Endodermal cell (in vitro differentiated cells): ENCODE data around the gene RASGRF2. TPM values are rescaled to one million over a fixed set of nuclear protein-coding genes. Genes with fewer than 3 reads are reported as not detected.

Experiments
- DNase-seq: peaks from one replicate; pipeline ENCODE4 v3.0.0-alpha.2; 2017
- H3K27ac ChIP-seq: 2 replicates; pipeline ENCODE4 v1.5.1; 2013; ENCODE audit warnings: mild to moderate bottlenecking, low read depth, low read length, moderate library complexity
- H3K27me3 ChIP-seq: 2 replicates; pipeline ENCODE4 v1.6.1; 2013; ENCODE audit warnings: mild to moderate bottlenecking, low read length, moderate library complexity; ENCODE audit not compliant: insufficient read depth, control insufficient read depth, poor library complexity, severe bottlenecking
- H3K36me3 ChIP-seq: 2 replicates; pipeline ENCODE4 v1.7.0; 2013; ENCODE audit warnings: mild to moderate bottlenecking, low read length, moderate library complexity; ENCODE audit not compliant: control insufficient read depth, insufficient read depth
- H3K4me1 ChIP-seq: one replicate; pipeline ENCODE4 v1.7.0; 2013; ENCODE audit warnings: low read length; ENCODE audit not compliant: control insufficient read depth, insufficient read depth
- H3K4me3 ChIP-seq: 2 replicates; pipeline ENCODE4 v1.5.1; 2013; ENCODE audit warnings: mild to moderate bottlenecking, low read length, moderate library complexity
- H3K9ac ChIP-seq: 2 replicates; pipeline ENCODE4 v1.6.1; 2013; ENCODE audit warnings: mild to moderate bottlenecking, low read length, moderate library complexity; ENCODE audit not compliant: poor library complexity, severe bottlenecking; ENCODE audit errors: extremely low read depth
- H3K9me3 ChIP-seq: 2 replicates; pipeline ENCODE4 v1.6.1; 2013; ENCODE audit warnings: mild to moderate bottlenecking, low read length, moderate library complexity; ENCODE audit not compliant: control insufficient read depth
- H3K27ac Mint-ChIP-seq: 2 replicates; pipeline ENCODE4 v1.8.0; 2020; ENCODE audit warnings: mixed read lengths
- H3K27me3 Mint-ChIP-seq: 2 replicates; pipeline ENCODE4 v1.8.0; 2021; ENCODE audit warnings: mild to moderate bottlenecking, mixed read lengths; ENCODE audit not compliant: insufficient read depth
- H3K36me3 Mint-ChIP-seq: 2 replicates; pipeline ENCODE4 v1.8.0; 2020; ENCODE audit warnings: low read depth, mixed read lengths
- H3K4me1 Mint-ChIP-seq: 2 replicates; pipeline ENCODE4 v1.8.0; 2020; ENCODE audit warnings: mixed read lengths
- H3K4me3 Mint-ChIP-seq: 2 replicates; pipeline ENCODE4 v1.8.0; 2020; ENCODE audit warnings: mild to moderate bottlenecking, moderate library complexity, mixed read lengths
- H3K9me3 Mint-ChIP-seq: 2 replicates; pipeline ENCODE4 v1.8.0; 2020; ENCODE audit warnings: mild to moderate bottlenecking, mixed read lengths
- WGBS, 2 experiments: methylation state at CpG; one replicate each; pipeline versions ENCODE4 v1.1.5 to v1.1.7; 2013; ENCODE audit warnings: missing lambda C conversion rate in 2 of 2, mixed read lengths in 1 of 2; ENCODE audit not compliant: insufficient coverage in 1 of 2, insufficient read length in 1 of 2; 5-methylcytosine and 5-hydroxymethylcytosine counted together
- total RNA-seq, 2 donors: library from RNA; stranded (reverse); fragmentation: NEBNext Ultra II Directional in 1 of 2; extraction: Animal tissue kit (Norgen Biotek cat#: 25700) in 1 of 2; gene quantifications; 2 replicates in 1 of 2; 3 replicates in 1 of 2; pipeline ENCODE4 v1.2.1, GENCODE V29; 2021
- TF ChIP-seq, protein P1 (sequence below): fragments of 200-600 bp; sonication (generic); conservative IDR thresholded peaks from 2 replicates; pipeline ENCODE4 v1.5.0; 2021; ENCODE audit warnings: antibody characterized with exemption, mild to moderate bottlenecking

RASGRF2 gene
- total RNA-seq, 2 donors from 2014 or later: 0.64 to 14.4 TPM

DNA sequence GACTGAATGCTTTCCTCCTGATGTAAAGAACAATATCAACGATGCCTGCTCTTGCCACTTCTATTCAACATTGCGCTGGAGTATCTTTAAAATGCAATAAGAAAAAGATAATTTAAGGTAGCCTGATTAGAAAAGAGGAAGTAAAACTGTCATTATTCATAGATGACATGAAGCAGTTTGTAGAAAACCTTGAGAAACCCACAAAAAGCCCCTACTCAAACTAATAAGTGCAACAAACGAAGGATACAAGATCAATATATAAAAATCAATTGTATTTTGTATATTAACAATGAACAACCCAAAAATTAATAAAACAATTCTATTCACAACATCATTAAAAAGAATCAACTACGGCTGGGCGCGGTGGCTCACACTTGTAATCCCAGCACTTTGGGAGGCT lies 196.6 kb downstream of the RASGRF2 start:
- H3K4me1 ChIP-seq: peaks cover 3% of the 10 kb centered on the region
- no peak for DNase-seq
- Mint-ChIP-seq H3K9me3 (peaks cover 22% of the 10 kb centered on the region), H3K4me3 (no peak overlapping the region), H3K36me3 (peaks cover 11% of the 10 kb centered on the region), H3K4me1 (no peaks in the 10 kb centered on the region), H3K27ac (no peak overlapping the region), H3K27me3 (no peaks in the 10 kb centered on the region)
- H3K9me3 ChIP-seq: peaks cover 17% of the 10 kb centered on the region
- no peak overlapping the region for H3K4me3 ChIP-seq
- no peaks in the 10 kb centered on the region for H3K27me3 ChIP-seq
- H3K9ac ChIP-seq: no peak overlapping the region
- TF ChIP-seq, protein P1, sequence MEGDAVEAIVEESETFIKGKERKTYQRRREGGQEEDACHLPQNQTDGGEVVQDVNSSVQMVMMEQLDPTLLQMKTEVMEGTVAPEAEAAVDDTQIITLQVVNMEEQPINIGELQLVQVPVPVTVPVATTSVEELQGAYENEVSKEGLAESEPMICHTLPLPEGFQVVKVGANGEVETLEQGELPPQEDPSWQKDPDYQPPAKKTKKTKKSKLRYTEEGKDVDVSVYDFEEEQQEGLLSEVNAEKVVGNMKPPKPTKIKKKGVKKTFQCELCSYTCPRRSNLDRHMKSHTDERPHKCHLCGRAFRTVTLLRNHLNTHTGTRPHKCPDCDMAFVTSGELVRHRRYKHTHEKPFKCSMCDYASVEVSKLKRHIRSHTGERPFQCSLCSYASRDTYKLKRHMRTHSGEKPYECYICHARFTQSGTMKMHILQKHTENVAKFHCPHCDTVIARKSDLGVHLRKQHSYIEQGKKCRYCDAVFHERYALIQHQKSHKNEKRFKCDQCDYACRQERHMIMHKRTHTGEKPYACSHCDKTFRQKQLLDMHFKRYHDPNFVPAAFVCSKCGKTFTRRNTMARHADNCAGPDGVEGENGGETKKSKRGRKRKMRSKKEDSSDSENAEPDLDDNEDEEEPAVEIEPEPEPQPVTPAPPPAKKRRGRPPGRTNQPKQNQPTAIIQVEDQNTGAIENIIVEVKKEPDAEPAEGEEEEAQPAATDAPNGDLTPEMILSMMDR: no peak
- no peaks in the 10 kb centered on the region for H3K36me3 ChIP-seq
- no peak overlapping the region for H3K27ac ChIP-seq
- 98 to 100% methylated on average over 3 to 5 of the region's 6 CpGs for WGBS, 2 experiments

DNA sequence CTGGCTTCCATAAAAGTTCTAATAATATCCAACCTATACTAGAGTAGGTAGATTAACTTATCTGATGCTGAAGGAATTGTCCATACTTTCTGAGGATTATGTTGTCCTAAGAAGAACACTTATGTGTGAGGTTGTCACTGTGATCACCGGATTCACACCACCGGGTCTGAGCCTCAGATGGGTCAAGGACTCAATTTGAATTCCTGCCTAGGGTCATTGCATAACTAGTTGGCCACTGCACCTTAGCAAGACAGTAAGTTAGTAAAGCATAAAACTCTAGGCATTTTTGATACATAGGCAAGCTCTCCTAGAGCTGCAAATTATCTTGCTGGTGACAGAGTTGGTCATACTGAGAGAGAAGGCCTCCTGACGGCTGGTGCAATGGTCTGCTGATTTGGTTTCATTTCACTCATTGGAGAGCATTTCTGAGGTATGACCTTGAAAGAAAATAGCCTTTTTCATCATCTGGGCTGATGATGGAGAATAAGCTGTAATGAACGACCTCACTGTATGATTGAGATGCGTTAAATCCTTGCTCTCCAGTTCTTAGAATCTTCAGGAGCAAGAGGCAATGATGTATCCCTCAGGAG lies 200.9 kb downstream of the RASGRF2 start:
- Mint-ChIP-seq H3K27me3 (no peaks in the 10 kb centered on the region), H3K27ac (no peak overlapping the region), H3K4me1 (peaks cover 2% of the 10 kb centered on the region), H3K4me3 (no peak overlapping the region), H3K36me3 (peaks cover 3% of the 10 kb centered on the region), H3K9me3 (peaks cover 4% of the 10 kb centered on the region)
- DNase-seq: no peak
- H3K9ac ChIP-seq: no peak overlapping the region
- TF ChIP-seq, protein P1: no peak
- no peaks in the 10 kb centered on the region for H3K4me1 ChIP-seq
- H3K4me3 ChIP-seq: no peak overlapping the region
- 93 to 97% methylated on average over 5 of the region's 5 CpGs for WGBS, 2 experiments
- H3K36me3 ChIP-seq: no peaks in the 10 kb centered on the region
- H3K27ac ChIP-seq: no peak overlapping the region
- no peaks in the 10 kb centered on the region for H3K27me3 ChIP-seq
- peaks cover 6% of the 10 kb centered on the region for H3K9me3 ChIP-seq

DNA sequence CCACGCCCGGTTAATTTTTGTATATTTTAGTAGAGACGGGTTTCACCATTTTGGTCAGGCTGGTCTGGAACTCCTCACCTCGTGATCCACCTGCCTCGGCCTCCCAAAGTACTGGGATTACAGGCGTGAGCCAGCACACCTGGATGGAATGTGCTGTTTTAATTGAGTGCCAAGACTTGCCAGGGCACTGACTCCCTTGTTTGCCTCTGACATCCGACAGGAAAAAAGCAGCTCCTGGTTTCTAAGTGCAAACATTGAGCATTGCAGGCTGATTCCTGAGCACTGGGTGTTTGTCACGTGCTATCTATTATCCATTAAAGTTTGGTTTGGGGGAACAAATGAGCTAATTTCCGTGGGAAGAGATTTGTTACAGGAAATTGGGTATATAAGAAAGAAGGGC lies 202.3 kb downstream of the RASGRF2 start:
- DNase-seq: no peak
- Mint-ChIP-seq H3K27ac (no peak overlapping the region), H3K4me3 (no peak overlapping the region), H3K4me1 (peaks cover 5% of the 10 kb centered on the region), H3K27me3 (no peaks in the 10 kb centered on the region), H3K36me3 (no peaks in the 10 kb centered on the region), H3K9me3 (no peaks in the 10 kb centered on the region)
- H3K4me1 ChIP-seq: no peaks in the 10 kb centered on the region
- H3K36me3 ChIP-seq: no peaks in the 10 kb centered on the region
- no peak overlapping the region for H3K9ac ChIP-seq
- TF ChIP-seq, protein P1: no peak
- no peaks in the 10 kb centered on the region for H3K9me3 ChIP-seq
- WGBS, 2 experiments: 86 to 92% methylated on average over 5 to 9 of the region's 9 CpGs
- no peak overlapping the region for H3K27ac ChIP-seq
- no peak overlapping the region for H3K4me3 ChIP-seq
- H3K27me3 ChIP-seq: no peaks in the 10 kb centered on the region
